ENCODE results near the gene AP2A2. TPM values are rescaled to one million over a fixed set of nuclear protein-coding genes. Genes with fewer than 3 reads are reported as not detected.
A peak's percentile ranks its signal among the peaks of the same experiment; 100 is the strongest.

AP2A2 gene
- total RNA-seq, 1 experiment from 2014 or later: 29.6 TPM

- Histone ChIP-seq H3K27me3 (ENCODE audit: low read length) (no peaks in the 10 kb centered on the region), H3K4me1 (ENCODE audit: insufficient read depth, low read length) (no peaks in the 10 kb centered on the region), H3K9me2 (replicated peaks; ENCODE audit: low read length) (no peaks in the 10 kb centered on the region), H4K20me1 (ENCODE audit: low read length) (no peaks in the 10 kb centered on the region), H3K27ac (ENCODE audit: low read length) (no peak overlapping the region), H3K9ac (ENCODE audit: low read length) (no peak overlapping the region), H3K79me2 (ENCODE audit: low read length) (no peaks in the 10 kb centered on the region), H3K4me2 (ENCODE audit: low read length) (no peak overlapping the region), H2AFZ (ENCODE audit: low read length) (no peak overlapping the region), H3K9me3 (ENCODE audit: low read length) (no peaks in the 10 kb centered on the region), H3F3A (ENCODE audit: low read length, unreplicated experiment) (no peaks in the 10 kb centered on the region), H3K36me3 (ENCODE audit: low read depth, low read length) (peaks cover 12% of the 10 kb centered on the region; the same call in 1 of the 2 replicates), H3K4me3 (ENCODE audit: low read length) (no peak overlapping the region)
- BruUV-seq (replicated peaks): no TSS peak
- DNase-seq (peak; percentile 15), ATAC-seq (no peak)
- TF ChIP-seq, protein P1, sequence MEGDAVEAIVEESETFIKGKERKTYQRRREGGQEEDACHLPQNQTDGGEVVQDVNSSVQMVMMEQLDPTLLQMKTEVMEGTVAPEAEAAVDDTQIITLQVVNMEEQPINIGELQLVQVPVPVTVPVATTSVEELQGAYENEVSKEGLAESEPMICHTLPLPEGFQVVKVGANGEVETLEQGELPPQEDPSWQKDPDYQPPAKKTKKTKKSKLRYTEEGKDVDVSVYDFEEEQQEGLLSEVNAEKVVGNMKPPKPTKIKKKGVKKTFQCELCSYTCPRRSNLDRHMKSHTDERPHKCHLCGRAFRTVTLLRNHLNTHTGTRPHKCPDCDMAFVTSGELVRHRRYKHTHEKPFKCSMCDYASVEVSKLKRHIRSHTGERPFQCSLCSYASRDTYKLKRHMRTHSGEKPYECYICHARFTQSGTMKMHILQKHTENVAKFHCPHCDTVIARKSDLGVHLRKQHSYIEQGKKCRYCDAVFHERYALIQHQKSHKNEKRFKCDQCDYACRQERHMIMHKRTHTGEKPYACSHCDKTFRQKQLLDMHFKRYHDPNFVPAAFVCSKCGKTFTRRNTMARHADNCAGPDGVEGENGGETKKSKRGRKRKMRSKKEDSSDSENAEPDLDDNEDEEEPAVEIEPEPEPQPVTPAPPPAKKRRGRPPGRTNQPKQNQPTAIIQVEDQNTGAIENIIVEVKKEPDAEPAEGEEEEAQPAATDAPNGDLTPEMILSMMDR (conservative IDR thresholded peaks at IDR 0.05; ENCODE audit: low read depth, low read length): no peak
- no peak for TF ChIP-seq EZH2phosphoT487 (IDR thresholded peaks at IDR 0.05; ENCODE audit: borderline replicate concordance, low read length)
- no peak for TF ChIP-seq EZH2 (IDR thresholded peaks at IDR 0.05; ENCODE audit: low read length, unreplicated experiment)
- ChIA-PET CTCF (no interaction called here), POLR2A (ENCODE audit: unreplicated experiment) (no interaction called here)
- intact Hi-C loops (cut with micrococcal nuclease): no loop called here
These were observed 60.7 kb downstream of the AP2A2 start for GRCh38 chr11:986270-986951.

DNA sequence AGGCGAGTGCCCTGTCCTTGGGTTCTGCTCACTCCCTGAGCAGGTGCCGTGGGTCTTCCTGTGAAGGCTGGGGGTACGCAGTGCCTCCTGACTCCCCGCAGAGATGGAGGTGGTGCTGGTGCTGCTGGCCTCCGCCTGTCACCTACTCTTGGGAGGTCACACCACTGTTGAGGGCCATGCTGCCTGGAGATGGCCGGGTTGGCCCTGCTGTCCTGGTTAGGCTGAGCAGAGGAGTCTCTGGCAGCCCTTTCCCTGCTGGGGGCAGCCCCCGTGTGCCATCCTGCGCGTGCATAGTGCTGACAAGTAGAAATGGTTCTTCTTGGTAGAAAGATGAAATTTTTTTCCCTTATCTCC lies 61.3 kb downstream of the AP2A2 start:
- H3K4me2 ChIP-seq (ENCODE audit: low read length): no peak overlapping the region
- peaks cover 10% of the 10 kb centered on the region; the same call in 1 of the 2 replicates for H3K36me3 ChIP-seq (ENCODE audit: low read depth, low read length)
- H3K9me2 ChIP-seq (replicated peaks; ENCODE audit: low read length): no peaks in the 10 kb centered on the region
- TF ChIP-seq EZH2phosphoT487 (IDR thresholded peaks at IDR 0.05; ENCODE audit: borderline replicate concordance, low read length) (no peak), EZH2 (IDR thresholded peaks at IDR 0.05; ENCODE audit: low read length, unreplicated experiment) (no peak)
- TF ChIP-seq, protein P1 (conservative IDR thresholded peaks at IDR 0.05; ENCODE audit: low read depth, low read length): no peak
- intact Hi-C loops (cut with micrococcal nuclease): no loop called here
- ATAC-seq (no peak), DNase-seq (no peak)
- BruUV-seq (replicated peaks): no TSS peak
- POLR2A ChIA-PET (ENCODE audit: unreplicated experiment): no interaction called here
- no peaks in the 10 kb centered on the region for H4K20me1 ChIP-seq (ENCODE audit: low read length)
- H3F3A ChIP-seq (ENCODE audit: low read length, unreplicated experiment): no peaks in the 10 kb centered on the region
- H3K4me3 ChIP-seq (ENCODE audit: low read length): no peak overlapping the region
- H3K9me3 ChIP-seq (ENCODE audit: low read length): no peaks in the 10 kb centered on the region
- CTCF ChIA-PET: no interaction called here
- no peak overlapping the region for H3K27ac ChIP-seq (ENCODE audit: low read length)
- H2AFZ ChIP-seq (ENCODE audit: low read length): no peak overlapping the region
- no peak overlapping the region for H3K9ac ChIP-seq (ENCODE audit: low read length)
- H3K4me1 ChIP-seq (ENCODE audit: insufficient read depth, low read length): no peaks in the 10 kb centered on the region
- no peaks in the 10 kb centered on the region for H3K27me3 ChIP-seq (ENCODE audit: low read length)
- no peaks in the 10 kb centered on the region for H3K79me2 ChIP-seq (ENCODE audit: low read length)

DNA sequence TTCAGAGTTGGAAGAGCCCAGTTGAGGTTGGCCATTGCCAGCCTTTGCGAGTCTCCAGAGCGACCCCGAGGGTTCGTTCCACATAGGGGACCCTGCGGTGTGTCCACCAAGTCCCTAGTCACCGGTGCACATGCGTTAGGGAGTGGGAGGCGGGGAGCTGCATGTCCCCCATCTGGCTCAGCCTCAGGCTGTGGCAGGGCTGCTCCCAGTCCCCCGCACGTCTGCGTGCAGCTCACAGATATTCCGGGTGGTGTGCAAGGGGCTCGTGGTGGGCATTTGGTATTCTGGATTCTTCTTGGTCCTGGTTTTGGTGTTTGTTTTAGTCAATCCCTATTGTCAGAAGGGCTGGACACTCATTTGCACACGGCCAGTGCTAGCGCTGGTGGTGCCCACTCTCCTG lies 62.0 kb downstream of the AP2A2 start:
- DNase-seq: no peak
- H3K4me2 ChIP-seq (ENCODE audit: low read length): no peak overlapping the region
- intact Hi-C loops (cut with micrococcal nuclease): no loop called here
- TF ChIP-seq, protein P1 (conservative IDR thresholded peaks at IDR 0.05; ENCODE audit: low read depth, low read length): no peak
- TF ChIP-seq EZH2phosphoT487 (IDR thresholded peaks at IDR 0.05; ENCODE audit: borderline replicate concordance, low read length): no peak
- TF ChIP-seq EZH2 (IDR thresholded peaks at IDR 0.05; ENCODE audit: low read length, unreplicated experiment): no peak
- H3F3A ChIP-seq (ENCODE audit: low read length, unreplicated experiment): no peaks in the 10 kb centered on the region
- BruUV-seq (replicated peaks): no TSS peak
- no peak overlapping the region for H3K9ac ChIP-seq (ENCODE audit: low read length)
- H3K4me3 ChIP-seq (ENCODE audit: low read length): no peak overlapping the region
- H3K9me3 ChIP-seq (ENCODE audit: low read length): no peaks in the 10 kb centered on the region
- CTCF ChIA-PET: no interaction called here
- POLR2A ChIA-PET (ENCODE audit: unreplicated experiment): no interaction called here
- ATAC-seq: no peak
- H3K9me2 ChIP-seq (replicated peaks; ENCODE audit: low read length): no peaks in the 10 kb centered on the region
- H3K36me3 ChIP-seq (ENCODE audit: low read depth, low read length): peaks cover 10% of the 10 kb centered on the region; the same call in 1 of the 2 replicates
- H3K27ac ChIP-seq (ENCODE audit: low read length): no peak overlapping the region
- no peaks in the 10 kb centered on the region for H3K4me1 ChIP-seq (ENCODE audit: insufficient read depth, low read length)
- H2AFZ ChIP-seq (ENCODE audit: low read length): no peak overlapping the region
- no peaks in the 10 kb centered on the region for H4K20me1 ChIP-seq (ENCODE audit: low read length)
- H3K27me3 ChIP-seq (ENCODE audit: low read length): no peaks in the 10 kb centered on the region
- no peaks in the 10 kb centered on the region for H3K79me2 ChIP-seq (ENCODE audit: low read length)

Measured in PC-3 (cell line).